DOHH2 (cell line): ENCODE data around the gene FARSA.

Experiments used
- EZH2phosphoT487 ChIP-seq: fragments of 200-600 bp; sonication (generic); IDR thresholded peaks from 2 replicates; pipeline ENCODE4 v1.6.1; 2017; ENCODE audit warnings: borderline replicate concordance, mild to moderate bottlenecking, antibody characterized with exemption, low read length, moderate library complexity, mixed read lengths
- TF ChIP-seq, protein P1 (sequence below): fragments of 200-600 bp; sonication (generic); IDR thresholded peaks from one replicate; pipeline ENCODE4 v1.5.1; 2014; ENCODE audit warnings: antibody characterized with exemption, mild to moderate bottlenecking, low read depth, low read length; ENCODE audit not compliant: poor library complexity, severe bottlenecking

DNA sequence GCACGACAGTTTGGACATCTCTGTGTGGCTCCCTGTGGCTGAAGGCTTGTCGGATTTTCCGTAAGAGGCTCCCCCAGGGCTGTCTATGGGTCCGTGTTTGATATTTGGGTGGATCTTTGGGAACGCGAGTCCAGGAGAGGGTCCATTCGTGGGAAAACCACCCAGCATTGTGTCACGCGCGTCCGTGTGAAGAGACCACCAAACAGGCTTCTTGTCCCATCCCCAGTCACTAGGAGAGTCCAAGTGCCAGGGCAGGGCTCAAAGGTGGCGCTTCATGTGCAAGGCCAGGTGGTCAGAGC is 48.9 kb downstream of the FARSA start:
- TF ChIP-seq, protein P1, sequence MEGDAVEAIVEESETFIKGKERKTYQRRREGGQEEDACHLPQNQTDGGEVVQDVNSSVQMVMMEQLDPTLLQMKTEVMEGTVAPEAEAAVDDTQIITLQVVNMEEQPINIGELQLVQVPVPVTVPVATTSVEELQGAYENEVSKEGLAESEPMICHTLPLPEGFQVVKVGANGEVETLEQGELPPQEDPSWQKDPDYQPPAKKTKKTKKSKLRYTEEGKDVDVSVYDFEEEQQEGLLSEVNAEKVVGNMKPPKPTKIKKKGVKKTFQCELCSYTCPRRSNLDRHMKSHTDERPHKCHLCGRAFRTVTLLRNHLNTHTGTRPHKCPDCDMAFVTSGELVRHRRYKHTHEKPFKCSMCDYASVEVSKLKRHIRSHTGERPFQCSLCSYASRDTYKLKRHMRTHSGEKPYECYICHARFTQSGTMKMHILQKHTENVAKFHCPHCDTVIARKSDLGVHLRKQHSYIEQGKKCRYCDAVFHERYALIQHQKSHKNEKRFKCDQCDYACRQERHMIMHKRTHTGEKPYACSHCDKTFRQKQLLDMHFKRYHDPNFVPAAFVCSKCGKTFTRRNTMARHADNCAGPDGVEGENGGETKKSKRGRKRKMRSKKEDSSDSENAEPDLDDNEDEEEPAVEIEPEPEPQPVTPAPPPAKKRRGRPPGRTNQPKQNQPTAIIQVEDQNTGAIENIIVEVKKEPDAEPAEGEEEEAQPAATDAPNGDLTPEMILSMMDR = no peak
- TF ChIP-seq EZH2phosphoT487 = no peak
